Endothelial cell of hepatic sinusoid (primary cell): ENCODE data around the gene VEGFD.
"Not testable (repeated sequence)": the region's sequence is repeated elsewhere in the genome, so short reads cannot be mapped to it uniquely, and the experiment has no call there.

Experiments used
- in situ Hi-C: cut with HindIII; loops from 2 replicates; pipeline ENCODE4 v1.10.0; 2017; ENCODE audit warnings: low sequenced_read_pairs

VEGFD gene

GRCh38 chrX:15314472-15314871 lies 69.7 kb downstream of the VEGFD start:
- in situ Hi-C loops, result no loop called here

DNA sequence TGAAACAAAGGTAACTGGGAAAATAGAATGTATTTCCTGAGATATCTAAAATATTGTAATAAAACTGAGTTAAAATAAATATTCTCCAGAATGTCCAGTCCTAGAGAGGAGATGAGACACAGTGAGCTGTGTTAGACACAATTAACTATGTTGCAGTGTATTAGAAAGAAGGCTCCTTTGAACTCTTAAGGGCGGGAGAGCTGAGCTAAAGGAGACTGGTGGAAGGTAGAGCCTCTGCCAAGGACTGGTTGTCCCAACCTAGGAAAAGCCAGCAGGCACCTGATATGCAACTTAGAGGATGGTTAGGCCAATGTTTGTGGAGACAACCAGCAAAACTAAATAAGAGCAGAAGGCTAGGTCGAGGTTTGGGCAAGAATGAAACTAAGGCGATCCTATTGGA lies 73.1 kb downstream of the VEGFD start:
- in situ Hi-C loops, result no loop called here

DNA sequence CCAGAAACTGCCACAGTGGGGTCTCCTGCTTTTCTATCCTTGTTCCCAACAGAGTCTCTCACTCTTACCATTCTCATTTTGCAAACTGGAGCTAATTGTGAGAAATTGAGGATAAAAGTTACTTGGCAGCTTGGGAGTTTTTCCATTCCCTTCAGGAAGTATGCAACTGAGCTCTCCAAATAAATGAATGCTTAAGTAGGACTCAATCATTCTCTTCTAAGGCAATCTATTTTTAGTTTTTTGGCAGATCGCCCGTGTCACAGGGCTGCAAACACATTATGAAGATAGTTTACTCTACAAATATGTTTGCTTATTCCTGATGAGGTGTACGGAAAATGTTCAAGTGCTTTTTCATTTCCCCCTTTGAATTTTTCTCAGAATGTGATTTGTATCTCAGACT lies 74.1 kb downstream of the VEGFD start:
- in situ Hi-C loops, result no loop called here

- in situ Hi-C loops, result not testable (repeated sequence)
Measured at GRCh38 chrX:15305899-15306298, 78.3 kb downstream of the VEGFD start.

- in situ Hi-C loops, result no loop called here
Measured at GRCh38 chrX:15301924-15302323, 82.3 kb downstream of the VEGFD start.

DNA sequence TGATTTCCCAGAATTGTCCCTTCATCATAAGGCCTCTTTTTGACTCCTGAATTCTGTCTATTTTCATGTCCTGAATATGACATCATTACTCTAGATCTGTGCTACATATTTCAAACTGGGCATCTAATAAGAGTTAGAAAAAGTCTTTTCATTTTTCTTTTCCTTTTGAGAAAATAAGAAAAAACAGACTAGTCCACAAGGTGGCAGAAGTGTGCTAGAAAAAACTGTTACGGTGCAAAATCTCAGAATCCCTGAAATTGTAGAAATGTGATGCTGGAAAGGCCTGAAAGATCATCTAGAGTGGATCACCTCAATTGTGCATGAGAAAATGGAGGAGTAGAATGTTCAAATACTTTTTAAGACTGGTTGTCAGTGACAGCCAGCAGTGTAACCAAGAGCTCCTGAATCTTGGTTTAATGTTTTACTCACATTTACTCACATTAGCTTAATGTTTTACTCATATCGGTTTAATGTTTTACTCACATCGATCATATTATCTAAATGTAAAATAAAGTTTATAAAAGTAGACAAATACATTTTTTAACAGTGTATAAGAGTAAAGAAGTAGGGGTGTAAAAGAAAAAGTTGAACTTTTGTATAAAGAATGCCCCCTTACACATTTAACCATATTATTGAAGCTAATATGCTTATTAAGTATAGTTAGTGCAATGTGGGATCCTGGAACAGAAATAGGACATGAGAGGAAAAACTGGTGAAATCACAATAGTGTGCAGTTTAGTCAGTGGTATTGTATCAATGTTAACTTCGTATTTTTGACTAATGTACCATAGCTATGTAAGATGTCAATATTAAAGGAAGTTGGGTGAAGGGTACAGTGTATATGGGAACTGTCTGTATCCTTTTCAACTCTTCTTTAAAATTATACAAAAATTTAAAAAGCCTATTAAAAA lies 84.0 kb downstream of the VEGFD start:
- in situ Hi-C loops, result no loop called here

DNA sequence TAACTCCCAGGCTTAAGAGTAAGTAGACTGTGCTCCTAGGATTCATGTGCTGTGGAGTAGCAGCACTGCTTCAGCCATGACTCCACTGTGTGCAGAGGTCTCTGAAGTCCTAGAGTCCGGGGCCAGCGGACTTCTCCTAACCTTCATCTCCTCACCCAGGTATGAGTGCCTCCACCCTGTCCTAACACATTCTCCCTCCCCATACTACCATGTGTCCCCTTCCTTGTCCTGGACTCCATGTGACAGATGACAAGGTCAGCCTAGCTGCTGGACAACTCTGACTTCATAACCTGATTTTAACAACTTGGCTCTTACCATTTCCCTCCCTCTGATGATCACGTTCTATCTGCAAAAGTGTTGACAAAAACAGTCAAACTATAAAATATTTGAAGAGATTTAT lies 85.4 kb downstream of the VEGFD start:
- in situ Hi-C loops, result no loop called here

DNA sequence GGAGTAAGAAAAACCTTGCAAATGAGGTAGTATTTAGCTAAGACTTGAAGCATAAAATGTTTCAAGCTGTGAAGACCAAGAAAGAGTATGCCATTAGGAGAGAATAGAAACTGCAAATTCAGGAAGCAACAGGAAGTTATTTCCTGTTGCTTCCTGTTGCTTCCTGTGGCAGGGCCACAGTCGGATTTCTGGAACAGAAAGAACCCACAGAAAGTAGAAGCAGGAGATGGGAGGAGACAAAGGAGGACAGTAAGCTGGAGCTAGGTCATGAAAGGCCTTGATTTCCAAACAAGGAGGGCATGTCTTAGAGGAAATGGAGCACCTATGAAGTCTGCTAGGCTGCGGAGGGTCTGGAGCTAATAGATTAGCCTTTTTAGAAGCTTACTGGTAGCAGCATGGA lies 86.0 kb downstream of the VEGFD start:
- in situ Hi-C loops, result no loop called here
